Measurements from ENCODE around the gene VAV1. TPM values are rescaled to one million over a fixed set of nuclear protein-coding genes. Genes with fewer than 3 reads are reported as not detected.

Gene VAV1
- total and polyA plus RNA-seq, 2 of the 13 experiments (the other 11 are each of a cell fraction or from before 2014, with no cell fraction given) = not detected

- TF ChIP-seq ZFP37 (CRISPR knock-in tag; IDR thresholded peaks at IDR 0.05; ENCODE audit: borderline replicate concordance) (no peak), NONO (IDR thresholded peaks at IDR 0.05) (no peak), NONO (CRISPR knock-in tag; conservative IDR thresholded peaks at IDR 0.05) (0 out of 2 replicates have a peak, but pooled peaks have one; percentile 30), AGO1 (IDR thresholded peaks at IDR 0.05; ENCODE audit: low read depth, low read length, poor library complexity, severe bottlenecking) (no peak), ZBTB7B (CRISPR knock-in tag; IDR thresholded peaks at IDR 0.05) (peak; percentile 67), MED1 (CRISPR knock-in tag; IDR thresholded peaks at IDR 0.05) (0 out of 2 replicates have a peak, but pooled peaks have one; percentile 47), HDAC1 (CRISPR knock-in tag; IDR thresholded peaks at IDR 0.05) (peak; percentile 62), ZNF703 (CRISPR knock-in tag; IDR thresholded peaks at IDR 0.05; ENCODE audit: borderline replicate concordance) (0 out of 2 replicates have a peak, but pooled peaks have one; percentile 28), SRSF1 (optimal IDR thresholded peaks at IDR 0.05; ENCODE audit: low read depth, low read length) (peak; percentile 63), SNRNP70 (IDR thresholded peaks at IDR 0.05; ENCODE audit: low read depth, low read length) (no peak), ZSCAN31 (CRISPR knock-in tag; IDR thresholded peaks at IDR 0.05; ENCODE audit: low read depth) (no peak), ZNF607 (CRISPR knock-in tag; IDR thresholded peaks at IDR 0.05; ENCODE audit: borderline replicate concordance) (0 out of 2 replicates have a peak, but pooled peaks have one; percentile 26), HNRNPLL (IDR thresholded peaks at IDR 0.05; ENCODE audit: low read depth, low read length, poor library complexity, severe bottlenecking) (peak; percentile 98), ZNF20 (CRISPR knock-in tag; IDR thresholded peaks at IDR 0.05) (no peak), ZNF441 (CRISPR knock-in tag; IDR thresholded peaks at IDR 0.05; ENCODE audit: borderline replicate concordance) (no peak), MBD4 (IDR thresholded peaks at IDR 0.05; ENCODE audit: borderline replicate concordance, low read length) (no peak)
- TF ChIP-seq, protein P1, sequence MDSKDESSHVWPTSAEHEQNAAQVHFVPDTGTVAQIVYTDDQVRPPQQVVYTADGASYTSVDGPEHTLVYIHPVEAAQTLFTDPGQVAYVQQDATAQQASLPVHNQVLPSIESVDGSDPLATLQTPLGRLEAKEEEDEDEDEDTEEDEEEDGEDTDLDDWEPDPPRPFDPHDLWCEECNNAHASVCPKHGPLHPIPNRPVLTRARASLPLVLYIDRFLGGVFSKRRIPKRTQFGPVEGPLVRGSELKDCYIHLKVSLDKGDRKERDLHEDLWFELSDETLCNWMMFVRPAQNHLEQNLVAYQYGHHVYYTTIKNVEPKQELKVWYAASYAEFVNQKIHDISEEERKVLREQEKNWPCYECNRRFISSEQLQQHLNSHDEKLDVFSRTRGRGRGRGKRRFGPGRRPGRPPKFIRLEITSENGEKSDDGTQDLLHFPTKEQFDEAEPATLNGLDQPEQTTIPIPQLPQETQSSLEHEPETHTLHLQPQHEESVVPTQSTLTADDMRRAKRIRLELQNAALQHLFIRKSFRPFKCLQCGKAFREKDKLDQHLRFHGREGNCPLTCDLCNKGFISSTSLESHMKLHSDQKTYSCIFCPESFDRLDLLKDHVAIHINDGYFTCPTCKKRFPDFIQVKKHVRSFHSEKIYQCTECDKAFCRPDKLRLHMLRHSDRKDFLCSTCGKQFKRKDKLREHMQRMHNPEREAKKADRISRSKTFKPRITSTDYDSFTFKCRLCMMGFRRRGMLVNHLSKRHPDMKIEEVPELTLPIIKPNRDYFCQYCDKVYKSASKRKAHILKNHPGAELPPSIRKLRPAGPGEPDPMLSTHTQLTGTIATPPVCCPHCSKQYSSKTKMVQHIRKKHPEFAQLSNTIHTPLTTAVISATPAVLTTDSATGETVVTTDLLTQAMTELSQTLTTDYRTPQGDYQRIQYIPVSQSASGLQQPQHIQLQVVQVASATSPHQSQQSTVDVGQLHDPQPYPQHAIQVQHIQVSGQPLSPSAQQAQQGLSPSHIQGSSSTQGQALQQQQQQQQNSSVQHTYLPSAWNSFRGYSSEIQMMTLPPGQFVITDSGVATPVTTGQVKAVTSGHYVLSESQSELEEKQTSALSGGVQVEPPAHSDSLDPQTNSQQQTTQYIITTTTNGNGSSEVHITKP (CRISPR knock-in tag; IDR thresholded peaks at IDR 0.05; ENCODE audit: low read depth) = peak; percentile 72; the same call in 1 of the 2 replicates
- TF ChIP-seq, protein P2, sequence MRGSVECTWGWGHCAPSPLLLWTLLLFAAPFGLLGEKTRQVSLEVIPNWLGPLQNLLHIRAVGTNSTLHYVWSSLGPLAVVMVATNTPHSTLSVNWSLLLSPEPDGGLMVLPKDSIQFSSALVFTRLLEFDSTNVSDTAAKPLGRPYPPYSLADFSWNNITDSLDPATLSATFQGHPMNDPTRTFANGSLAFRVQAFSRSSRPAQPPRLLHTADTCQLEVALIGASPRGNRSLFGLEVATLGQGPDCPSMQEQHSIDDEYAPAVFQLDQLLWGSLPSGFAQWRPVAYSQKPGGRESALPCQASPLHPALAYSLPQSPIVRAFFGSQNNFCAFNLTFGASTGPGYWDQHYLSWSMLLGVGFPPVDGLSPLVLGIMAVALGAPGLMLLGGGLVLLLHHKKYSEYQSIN (CRISPR knock-in tag; IDR thresholded peaks at IDR 0.05; ENCODE audit: borderline replicate concordance) = no peak
Measured at GRCh38 chr19:6740589-6741343, 31.7 kb upstream of the VAV1 start (continued).
